Caco-2 (cell line): ENCODE data around the gene OAF. TPM values are rescaled to one million over a fixed set of nuclear protein-coding genes. Genes with fewer than 3 reads are reported as not detected.

Source experiments
- BruUV-seq: library from RNA; stranded (reverse); fragments of 400-500 nt; replicated peaks from 2 replicates; lab custom pipeline; 2021; lab: Mats Ljungman, UMichigan
- CTCF ChIA-PET: fragments of 300-600 bp; sonication (Branson Sonifier 250); formaldehyde crosslinking; loops from one replicate; lab custom pipeline; 2022; ENCODE audit warnings: antibody characterized with exemption; lab: Charles Lee
- POLR2A ChIA-PET: fragments of 300-600 bp; sonication (Branson Sonifier 250); formaldehyde crosslinking; loops from one replicate; lab custom pipeline; 2022; ENCODE audit warnings: antibody characterized with exemption; lab: Charles Lee
- DNase-seq, 2 experiments: peaks; one replicate each; pipeline versions ENCODE4 v3.0.0 to v3.0.0-alpha.2; 2020 to 2022
- H3K27me3 ChIP-seq: replicated peaks from 2 replicates; pipeline ENCODE4 v1.6.0; 2011; ENCODE audit warnings: low read length; ENCODE audit not compliant: control insufficient read depth, insufficient read depth
- H3K36me3 ChIP-seq: 2 replicates; pipeline ENCODE4 v1.5.1; 2011; ENCODE audit warnings: low read length; ENCODE audit not compliant: control insufficient read depth, insufficient read depth
- H3K4me1 ChIP-seq: fragments of 250-450 bp; sonication (Bioruptor Pico); 2 replicates; pipeline ENCODE4 v1.5.1; 2020; ENCODE audit warnings: mild to moderate bottlenecking
- H3K4me3 ChIP-seq: 2 replicates; pipeline ENCODE4 v1.5.1; 2011; ENCODE audit warnings: low read depth, mild to moderate bottlenecking, control low read depth, low read length
- H3K9me3 ChIP-seq: fragments of 250-450 bp; sonication (Bioruptor Pico); 2 replicates; pipeline ENCODE4 v1.5.1; 2020; ENCODE audit warnings: mild to moderate bottlenecking, moderate library complexity
- H3K27ac Mint-ChIP-seq: one replicate; pipeline ENCODE4 v1.8.0; 2022; ENCODE audit warnings: mixed read lengths; ENCODE audit not compliant: unreplicated experiment
- H3K27me3 Mint-ChIP-seq: one replicate; pipeline ENCODE4 v1.8.0; 2022; ENCODE audit warnings: mixed read lengths; ENCODE audit not compliant: insufficient read depth, unreplicated experiment
- H3K36me3 Mint-ChIP-seq: one replicate; pipeline ENCODE4 v1.8.0; 2022; ENCODE audit warnings: mild to moderate bottlenecking, mixed read lengths; ENCODE audit not compliant: insufficient read depth, unreplicated experiment
- H3K4me1 Mint-ChIP-seq: one replicate; pipeline ENCODE4 v1.8.0; 2022; ENCODE audit warnings: low read depth, mixed read lengths; ENCODE audit not compliant: unreplicated experiment
- H3K4me3 Mint-ChIP-seq: one replicate; pipeline ENCODE4 v1.8.0; 2022; ENCODE audit warnings: mild to moderate bottlenecking, moderate library complexity, mixed read lengths; ENCODE audit not compliant: unreplicated experiment
- H3K9me3 Mint-ChIP-seq: one replicate; pipeline ENCODE4 v1.8.0; 2022; ENCODE audit warnings: mixed read lengths; ENCODE audit not compliant: unreplicated experiment
- CTCF ChIP-seq, 2 experiments: fragments of 200-600 bp in 1 of 2; IDR thresholded peaks; 1 replicate in 1 of 2; 2 replicates in 1 of 2; pipeline versions ENCODE4 v1.5.1 to v1.8.0; 2011 to 2022; ENCODE audit warnings: antibody characterized with exemption in 1 of 2, control low read depth in 1 of 2, inconsistent platforms in 1 of 2, low read depth in 1 of 2, low read length in 1 of 2, mild to moderate bottlenecking in 1 of 2, moderate library complexity in 1 of 2; ENCODE audit not compliant: insufficient read depth in 1 of 2, severe bottlenecking in 1 of 2, unreplicated experiment in 1 of 2
- intact Hi-C: fragments of 100-400 bp; cut with micrococcal nuclease; formaldehyde crosslinking; loops from one replicate; pipeline ENCODE4 v1.10.0; 2022; ENCODE audit not compliant: unreplicated experiment
- total RNA-seq: library from RNA; stranded (reverse); gene quantifications from 2 replicates; pipeline ENCODE4 v1.2.3, GENCODE V29; 2022

Gene OAF
- total RNA-seq, 1 experiment from 2014 or later = 31.3 TPM

GRCh38 chr11:120239713-120240640 lies 29.1 kb downstream of the OAF start, which contains the start of gene POU2F3:
TSS of gene POU2F3 (plus strand) at chr11:120240140. CDS start at chr11:120240344, 204 bp downstream.
- peak in 1 of 2 experiments; percentile 69 for DNase-seq
- intact Hi-C loops = no loop called here
- peaks cover 9% of the 10 kb centered on the region for H3K27me3 ChIP-seq
- H3K4me1 ChIP-seq = peaks cover 6% of the 10 kb centered on the region
- no TSS peak for BruUV-seq
- CTCF ChIA-PET = interaction anchor here (0.6 to 12.8 kb wide), 5 partner anchors 34 to 191 kb away, joined by 3 to 246 read pairs (median 4); no protein-coding TSS in a partner anchor
- Mint-ChIP-seq H3K27me3 (peaks cover 29% of the 10 kb centered on the region), H3K4me3 (peak within 1 kb of the TSS; percentile 56), H3K36me3 (peaks cover 9% of the 10 kb centered on the region), H3K27ac (no peak within 1 kb of the TSS), H3K4me1 (no peaks in the 10 kb centered on the region), H3K9me3 (no peaks in the 10 kb centered on the region)
- POLR2A ChIA-PET = interaction anchor here (0.6 kb wide), 1 partner anchor 63 kb away, joined by 5 read pairs; no protein-coding TSS in a partner anchor
- no peaks in the 10 kb centered on the region for H3K9me3 ChIP-seq
- peak; percentile 20 to 54 for TF ChIP-seq CTCF (IDR thresholded peaks at IDR 0.05; ENCODE audit: insufficient read depth in 1 of 2, low read depth in 1 of 2, low read length in 1 of 2, severe bottlenecking in 1 of 2, unreplicated experiment in 1 of 2)
- peak within 1 kb of the TSS; percentile 18 for H3K4me3 ChIP-seq
- H3K36me3 ChIP-seq = no peaks in the 10 kb centered on the region

GRCh38 chr11:120240866-120241265 lies 30.0 kb downstream of the OAF start:
- H3K9me3 ChIP-seq = no peaks in the 10 kb centered on the region
- H3K4me3 ChIP-seq = no peak overlapping the region
- Mint-ChIP-seq H3K9me3 (no peaks in the 10 kb centered on the region), H3K36me3 (peaks cover 6% of the 10 kb centered on the region), H3K27me3 (peaks cover 38% of the 10 kb centered on the region), H3K27ac (no peak overlapping the region), H3K4me1 (no peaks in the 10 kb centered on the region), H3K4me3 (peak overlapping the region; percentile 56)
- peaks cover 10% of the 10 kb centered on the region for H3K27me3 ChIP-seq
- peaks cover 6% of the 10 kb centered on the region for H3K4me1 ChIP-seq
- CTCF ChIA-PET = interaction anchor here (12.8 kb wide), 1 partner anchor 61 kb away, joined by 246 read pairs; no protein-coding TSS in a partner anchor
- POLR2A ChIA-PET = no interaction called here
- intact Hi-C loops = no loop called here
- no peaks in the 10 kb centered on the region for H3K36me3 ChIP-seq
- BruUV-seq = no TSS peak
- no peak for TF ChIP-seq CTCF (IDR thresholded peaks at IDR 0.05; ENCODE audit: insufficient read depth in 1 of 2, low read depth in 1 of 2, low read length in 1 of 2, severe bottlenecking in 1 of 2, unreplicated experiment in 1 of 2)
- no peak for DNase-seq

- no peak for TF ChIP-seq CTCF (IDR thresholded peaks at IDR 0.05; ENCODE audit: insufficient read depth in 1 of 2, low read depth in 1 of 2, low read length in 1 of 2, severe bottlenecking in 1 of 2, unreplicated experiment in 1 of 2)
- Histone ChIP-seq H3K36me3 (no peaks in the 10 kb centered on the region), H3K27me3 (peaks cover 10% of the 10 kb centered on the region), H3K9me3 (no peaks in the 10 kb centered on the region), H3K4me3 (no peak overlapping the region), H3K4me1 (peaks cover 6% of the 10 kb centered on the region)
- no TSS peak for BruUV-seq
- intact Hi-C loops = no loop called here
- Mint-ChIP-seq H3K9me3 (no peaks in the 10 kb centered on the region), H3K36me3 (peaks cover 5% of the 10 kb centered on the region), H3K27me3 (peaks cover 42% of the 10 kb centered on the region), H3K4me3 (no peak overlapping the region), H3K27ac (no peak overlapping the region), H3K4me1 (no peaks in the 10 kb centered on the region)
- ChIA-PET CTCF (no interaction called here), POLR2A (no interaction called here)
- no peak for DNase-seq
These were observed 30.4 kb downstream of the OAF start for GRCh38 chr11:120241277-120241676.
